Measurements from ENCODE around the gene POM121. TPM values are rescaled to one million over a fixed set of nuclear protein-coding genes. Genes with fewer than 3 reads are reported as not detected.
"Not testable (repeated sequence)": the region's sequence is repeated elsewhere in the genome, so short reads cannot be mapped to it uniquely, and the experiment has no call there.

POM121 gene
- total RNA-seq, 1 experiment from 2014 or later = 49.0 TPM

DNA sequence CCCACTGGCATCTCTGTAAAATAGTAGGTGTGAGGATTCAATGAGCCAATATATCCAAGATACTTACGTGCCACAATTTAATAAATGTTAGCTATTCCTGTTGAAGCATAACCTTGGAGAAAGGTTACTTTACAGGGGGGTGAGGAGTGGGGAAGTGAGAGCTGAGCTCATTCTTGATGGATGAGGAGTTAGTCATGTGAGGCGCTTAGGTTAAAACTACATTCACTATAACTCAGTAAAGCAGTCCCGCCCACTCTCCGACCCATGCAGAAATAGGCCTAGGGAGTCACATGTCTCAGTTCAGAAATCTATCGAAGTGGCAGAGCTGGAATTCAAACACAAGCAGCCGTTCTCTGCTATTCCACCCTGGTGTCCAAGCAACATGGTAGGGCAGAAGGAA, 25.5 kb downstream of the POM121 start:
- DNase-seq; intact Hi-C loops (cut with micrococcal nuclease; ENCODE audit: unreplicated experiment); H3F3A ChIP-seq (ENCODE audit: insufficient read depth, low read depth); H3K27ac ChIP-seq; H3K79me2 ChIP-seq (ENCODE audit: low read depth); H3K4me2 ChIP-seq; H4K20me1 ChIP-seq (ENCODE audit: insufficient read depth); H3K27me3 ChIP-seq (ENCODE audit: insufficient read depth, low read depth); H3K36me3 ChIP-seq (ENCODE audit: low read depth); POLR2A ChIA-PET (ENCODE audit: unreplicated experiment); CTCF ChIA-PET; H2AFZ ChIP-seq; H3K4me3 ChIP-seq; BruUV-seq (replicated peaks); H3K9me3 ChIP-seq (ENCODE audit: insufficient read depth, low read depth); H3K9me2 ChIP-seq (ENCODE audit: insufficient read depth); H3K4me1 ChIP-seq (replicated peaks; ENCODE audit: insufficient read depth): not testable (repeated sequence)

DNA sequence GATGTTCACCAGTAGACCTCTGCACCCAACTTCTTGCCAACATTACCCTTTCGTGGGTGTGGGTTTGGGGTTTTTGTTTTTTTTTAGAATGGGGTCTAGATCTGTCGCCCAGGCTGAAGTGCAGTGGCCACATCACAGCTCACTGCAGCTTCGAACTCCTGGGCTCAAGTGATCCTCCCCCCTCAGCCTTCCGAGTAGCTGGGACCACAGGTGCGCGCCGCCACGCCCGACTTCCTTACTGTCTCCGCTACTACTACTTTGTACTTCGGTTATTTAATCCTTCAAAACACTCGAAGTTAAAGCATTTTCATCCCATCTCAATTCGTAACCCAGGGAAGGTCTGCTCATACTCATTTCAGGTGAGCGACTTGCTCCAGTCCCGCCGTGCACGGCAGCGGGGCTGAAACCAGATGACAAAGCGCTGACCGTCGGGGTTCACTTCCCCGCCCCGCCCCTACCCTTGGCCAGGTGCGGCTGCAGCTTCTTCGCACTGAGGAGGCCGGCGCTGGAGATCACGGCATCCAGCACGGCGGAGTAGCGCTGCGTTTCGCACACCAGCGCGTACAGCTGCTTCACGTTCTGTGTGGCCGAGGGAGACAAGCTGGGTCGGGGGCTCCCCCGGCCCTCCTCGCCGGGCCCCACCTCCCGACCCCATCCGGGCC, 29.1 kb downstream of the POM121 start:
- H2AFZ ChIP-seq; intact Hi-C loops (cut with micrococcal nuclease; ENCODE audit: unreplicated experiment); POLR2A ChIA-PET (ENCODE audit: unreplicated experiment): not testable (repeated sequence)

DNA sequence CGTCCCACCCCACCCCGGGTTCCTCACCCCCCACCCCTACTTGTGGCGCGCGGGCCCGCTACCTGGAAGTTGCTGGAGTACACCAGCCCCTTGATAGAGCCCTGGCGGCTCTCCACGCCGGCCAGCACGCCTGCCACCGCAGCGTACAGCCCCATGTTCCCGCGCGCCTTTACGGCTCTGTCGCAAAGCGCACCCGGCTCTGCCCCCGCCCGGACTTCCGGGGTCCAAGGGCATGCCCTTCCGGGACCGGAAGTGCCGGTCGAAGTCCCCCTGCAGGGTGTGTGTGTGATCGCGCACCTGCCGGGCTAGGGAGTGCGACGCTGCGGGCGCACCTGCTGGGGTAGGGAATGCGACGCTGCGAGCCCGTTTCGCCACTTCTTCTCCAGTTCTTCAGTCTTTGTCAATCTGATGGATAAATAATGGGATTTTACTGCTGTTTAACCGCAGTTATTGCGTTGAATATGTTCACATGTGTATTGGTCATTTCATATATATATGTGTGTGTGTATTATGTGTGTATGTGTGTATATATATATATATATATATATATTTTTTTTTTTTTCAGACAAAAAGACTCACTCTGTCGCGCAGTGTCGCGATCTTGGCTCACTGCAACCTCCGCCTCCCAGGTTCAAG, 29.8 kb downstream of the POM121 start:
- H2AFZ ChIP-seq; H3K9me3 ChIP-seq (ENCODE audit: insufficient read depth, low read depth); BruUV-seq (replicated peaks); H4K20me1 ChIP-seq (ENCODE audit: insufficient read depth); intact Hi-C loops (cut with micrococcal nuclease; ENCODE audit: unreplicated experiment); H3K27me3 ChIP-seq (ENCODE audit: insufficient read depth, low read depth); H3K79me2 ChIP-seq (ENCODE audit: low read depth); H3K9me2 ChIP-seq (ENCODE audit: insufficient read depth); H3F3A ChIP-seq (ENCODE audit: insufficient read depth, low read depth); H3K4me1 ChIP-seq (replicated peaks; ENCODE audit: insufficient read depth); DNase-seq; H3K4me2 ChIP-seq; H3K36me3 ChIP-seq (ENCODE audit: low read depth); H3K4me3 ChIP-seq; POLR2A ChIA-PET (ENCODE audit: unreplicated experiment); H3K27ac ChIP-seq; CTCF ChIA-PET: not testable (repeated sequence)

More for the DNA sequence above, 29.1 kb downstream of the POM121 start:
- H4K20me1 ChIP-seq (ENCODE audit: insufficient read depth); H3K36me3 ChIP-seq (ENCODE audit: low read depth); H3K9me2 ChIP-seq (ENCODE audit: insufficient read depth); CTCF ChIA-PET; H3K9me3 ChIP-seq (ENCODE audit: insufficient read depth, low read depth); H3F3A ChIP-seq (ENCODE audit: insufficient read depth, low read depth); H3K27me3 ChIP-seq (ENCODE audit: insufficient read depth, low read depth); H3K4me1 ChIP-seq (replicated peaks; ENCODE audit: insufficient read depth); DNase-seq; H3K27ac ChIP-seq; H3K79me2 ChIP-seq (ENCODE audit: low read depth): not testable (repeated sequence)
- H3K4me2 ChIP-seq = peak overlapping the region; percentile 80
- TSS peak; percentile 60 for BruUV-seq (replicated peaks)
- H3K4me3 ChIP-seq = peak overlapping the region; percentile 58; the same call in 1 of the 2 replicates

DNA sequence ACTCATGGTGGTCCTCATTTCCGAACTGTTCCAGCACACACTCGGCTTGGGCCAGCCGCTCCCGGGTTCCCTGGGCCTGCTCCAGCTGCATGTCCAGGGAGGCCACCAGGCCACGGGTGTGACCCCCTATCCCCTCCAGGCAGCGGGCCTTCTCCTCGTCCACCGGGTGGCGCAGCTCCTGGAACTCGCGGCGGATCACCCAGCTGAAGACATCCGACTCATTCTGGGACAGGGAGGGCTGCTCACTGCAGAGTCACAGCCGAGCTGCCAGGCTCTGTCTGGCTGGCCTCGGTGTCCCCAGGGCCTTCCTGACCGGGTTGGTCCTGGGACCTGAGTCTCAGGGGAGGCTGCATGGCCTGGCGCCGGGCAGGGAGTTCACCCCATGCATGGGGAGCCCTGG, 35.1 kb downstream of the POM121 start:
- POLR2A ChIA-PET (ENCODE audit: unreplicated experiment); BruUV-seq (replicated peaks): not testable (repeated sequence)

DNA sequence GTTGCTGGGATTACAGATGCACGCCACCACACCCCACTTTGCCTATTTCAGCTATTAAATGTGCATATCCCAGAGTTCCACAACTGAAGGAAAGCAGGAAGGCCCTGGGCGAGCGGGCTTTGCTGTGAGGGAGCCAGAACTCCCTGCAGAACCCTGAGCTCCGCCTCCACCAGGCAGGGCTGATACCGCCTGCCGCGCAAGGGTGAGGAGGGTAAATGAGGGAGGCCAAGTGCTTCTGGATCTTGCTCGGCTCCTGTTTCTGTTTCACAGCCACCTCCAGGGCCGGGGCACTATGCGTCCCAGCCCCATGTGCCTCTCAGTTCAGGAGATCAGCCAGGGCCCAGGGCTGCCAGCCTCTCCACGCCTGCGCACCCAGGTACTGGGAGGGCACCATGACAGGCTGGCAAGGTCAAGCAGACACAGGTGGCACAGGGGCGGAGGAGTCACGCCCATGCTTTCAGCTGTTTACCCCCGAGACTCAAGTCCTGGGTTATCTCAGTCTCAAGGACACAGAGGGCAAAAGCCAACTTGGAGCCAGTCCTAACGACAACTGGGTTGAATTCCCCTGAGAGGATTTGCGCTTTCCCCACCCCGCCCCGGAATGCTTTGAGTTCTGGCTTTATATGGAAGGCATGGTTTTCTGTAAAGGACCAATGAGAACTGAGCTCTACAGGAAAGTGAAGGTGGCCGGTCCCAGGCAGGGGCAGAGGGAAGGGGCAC, 35.9 kb downstream of the POM121 start:
- H3K9me3 ChIP-seq (ENCODE audit: insufficient read depth, low read depth); H2AFZ ChIP-seq; H3K4me3 ChIP-seq; DNase-seq; POLR2A ChIA-PET (ENCODE audit: unreplicated experiment); H3K9me2 ChIP-seq (ENCODE audit: insufficient read depth); H3K4me1 ChIP-seq (replicated peaks; ENCODE audit: insufficient read depth); H4K20me1 ChIP-seq (ENCODE audit: insufficient read depth); H3K27me3 ChIP-seq (ENCODE audit: insufficient read depth, low read depth); H3K4me2 ChIP-seq; CTCF ChIA-PET; H3K36me3 ChIP-seq (ENCODE audit: low read depth); H3K27ac ChIP-seq; H3K79me2 ChIP-seq (ENCODE audit: low read depth); intact Hi-C loops (cut with micrococcal nuclease; ENCODE audit: unreplicated experiment); H3F3A ChIP-seq (ENCODE audit: insufficient read depth, low read depth); BruUV-seq (replicated peaks): not testable (repeated sequence)

More for the DNA sequence above, 35.1 kb downstream of the POM121 start:
- H3K9me3 ChIP-seq (ENCODE audit: insufficient read depth, low read depth); H4K20me1 ChIP-seq (ENCODE audit: insufficient read depth); H3K27ac ChIP-seq; H3K4me1 ChIP-seq (replicated peaks; ENCODE audit: insufficient read depth); H3F3A ChIP-seq (ENCODE audit: insufficient read depth, low read depth); H3K27me3 ChIP-seq (ENCODE audit: insufficient read depth, low read depth); H2AFZ ChIP-seq; DNase-seq; H3K9me2 ChIP-seq (ENCODE audit: insufficient read depth); H3K4me3 ChIP-seq; CTCF ChIA-PET; H3K4me2 ChIP-seq; H3K36me3 ChIP-seq (ENCODE audit: low read depth); intact Hi-C loops (cut with micrococcal nuclease; ENCODE audit: unreplicated experiment); H3K79me2 ChIP-seq (ENCODE audit: low read depth): not testable (repeated sequence)

DNA sequence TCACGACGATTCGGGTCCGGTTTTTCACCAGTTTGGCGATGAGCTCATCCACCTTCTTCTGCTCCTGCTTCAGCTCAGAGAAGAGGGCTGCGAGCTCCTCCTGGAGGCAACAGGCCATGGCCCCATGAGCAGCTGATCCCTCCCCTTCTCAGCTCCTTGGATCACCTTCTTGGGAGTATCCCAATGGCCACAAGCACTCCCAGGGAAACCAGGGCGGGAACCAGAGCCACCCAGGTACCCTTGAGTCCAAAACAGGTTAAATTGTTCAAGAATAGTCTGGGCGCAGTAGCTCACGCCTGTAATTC, 36.4 kb downstream of the POM121 start:
- H3K4me3 ChIP-seq; CTCF ChIA-PET; intact Hi-C loops (cut with micrococcal nuclease; ENCODE audit: unreplicated experiment); H3K27me3 ChIP-seq (ENCODE audit: insufficient read depth, low read depth); H3K79me2 ChIP-seq (ENCODE audit: low read depth); H3F3A ChIP-seq (ENCODE audit: insufficient read depth, low read depth); H3K36me3 ChIP-seq (ENCODE audit: low read depth); DNase-seq; H3K9me2 ChIP-seq (ENCODE audit: insufficient read depth); H4K20me1 ChIP-seq (ENCODE audit: insufficient read depth); H2AFZ ChIP-seq; BruUV-seq (replicated peaks); H3K27ac ChIP-seq; H3K9me3 ChIP-seq (ENCODE audit: insufficient read depth, low read depth); H3K4me2 ChIP-seq; POLR2A ChIA-PET (ENCODE audit: unreplicated experiment); H3K4me1 ChIP-seq (replicated peaks; ENCODE audit: insufficient read depth): not testable (repeated sequence)

DNA sequence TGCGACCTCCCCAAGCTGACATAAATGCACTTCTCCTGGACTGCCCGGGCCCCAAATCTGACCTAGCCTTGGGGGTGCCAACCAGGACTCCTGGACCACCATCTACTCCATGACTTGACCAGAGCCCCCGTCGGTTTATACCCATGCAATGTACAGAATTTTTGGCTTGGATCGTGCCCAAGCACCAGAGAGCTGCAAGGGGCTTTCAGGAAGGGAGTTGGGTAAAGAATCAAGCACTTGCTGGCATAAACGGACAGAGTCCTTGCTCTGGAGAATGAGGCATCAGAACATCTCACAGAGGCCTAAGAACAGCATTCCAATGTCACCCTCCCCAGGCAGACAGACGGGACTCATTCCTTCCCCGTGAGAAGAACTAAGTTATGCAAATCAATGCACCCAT, 38.2 kb downstream of the POM121 start:
- DNase-seq; H3K27me3 ChIP-seq (ENCODE audit: insufficient read depth, low read depth); H3K4me2 ChIP-seq; H4K20me1 ChIP-seq (ENCODE audit: insufficient read depth); H2AFZ ChIP-seq; CTCF ChIA-PET; BruUV-seq (replicated peaks); H3K9me2 ChIP-seq (ENCODE audit: insufficient read depth); H3K79me2 ChIP-seq (ENCODE audit: low read depth); H3K27ac ChIP-seq; POLR2A ChIA-PET (ENCODE audit: unreplicated experiment); intact Hi-C loops (cut with micrococcal nuclease; ENCODE audit: unreplicated experiment); H3K9me3 ChIP-seq (ENCODE audit: insufficient read depth, low read depth); H3K4me3 ChIP-seq; H3K36me3 ChIP-seq (ENCODE audit: low read depth); H3F3A ChIP-seq (ENCODE audit: insufficient read depth, low read depth); H3K4me1 ChIP-seq (replicated peaks; ENCODE audit: insufficient read depth): not testable (repeated sequence)
